ENCODE data around the gene DMWD.

GRCh38 chr19:45814166-45814780 lies 21.6 kb upstream of the DMWD start:
- TF ChIP-seq EZH2 (IDR thresholded peaks at IDR 0.05; ENCODE audit: borderline replicate concordance, low read depth, low read length, poor library complexity, severe bottlenecking): no peak
- TF ChIP-seq, protein P1, sequence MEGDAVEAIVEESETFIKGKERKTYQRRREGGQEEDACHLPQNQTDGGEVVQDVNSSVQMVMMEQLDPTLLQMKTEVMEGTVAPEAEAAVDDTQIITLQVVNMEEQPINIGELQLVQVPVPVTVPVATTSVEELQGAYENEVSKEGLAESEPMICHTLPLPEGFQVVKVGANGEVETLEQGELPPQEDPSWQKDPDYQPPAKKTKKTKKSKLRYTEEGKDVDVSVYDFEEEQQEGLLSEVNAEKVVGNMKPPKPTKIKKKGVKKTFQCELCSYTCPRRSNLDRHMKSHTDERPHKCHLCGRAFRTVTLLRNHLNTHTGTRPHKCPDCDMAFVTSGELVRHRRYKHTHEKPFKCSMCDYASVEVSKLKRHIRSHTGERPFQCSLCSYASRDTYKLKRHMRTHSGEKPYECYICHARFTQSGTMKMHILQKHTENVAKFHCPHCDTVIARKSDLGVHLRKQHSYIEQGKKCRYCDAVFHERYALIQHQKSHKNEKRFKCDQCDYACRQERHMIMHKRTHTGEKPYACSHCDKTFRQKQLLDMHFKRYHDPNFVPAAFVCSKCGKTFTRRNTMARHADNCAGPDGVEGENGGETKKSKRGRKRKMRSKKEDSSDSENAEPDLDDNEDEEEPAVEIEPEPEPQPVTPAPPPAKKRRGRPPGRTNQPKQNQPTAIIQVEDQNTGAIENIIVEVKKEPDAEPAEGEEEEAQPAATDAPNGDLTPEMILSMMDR (conservative IDR thresholded peaks at IDR 0.05; ENCODE audit: low read depth, low read length): no peak

Data from A673 (cell line).